Neural cell (in vitro differentiated cells): Measurements from ENCODE around the gene GSG1L. TPM values are rescaled to one million over a fixed set of nuclear protein-coding genes. Genes with fewer than 3 reads are reported as not detected.

Source experiments
- H2AFZ ChIP-seq: fragments of 200-600, 300-800 bp; sonication (generic), shearing (Covaris generic); 2 replicates; pipeline ENCODE4 v1.6.0; 2014; ENCODE audit warnings: low read depth, mild to moderate bottlenecking, antibody characterized with exemption, low read length, moderate library complexity
- H3F3A ChIP-seq: fragments of 200-600 bp; shearing (Covaris generic); 2 replicates; pipeline ENCODE4 v1.6.1; 2016; ENCODE audit warnings: mild to moderate bottlenecking, moderate library complexity, mixed read lengths, antibody characterized with exemption, low read length; ENCODE audit not compliant: insufficient read depth, poor library complexity, severe bottlenecking
- H3K27ac ChIP-seq: fragments of 200-600, 300-800 bp; sonication (generic), shearing (Covaris generic); 2 replicates; pipeline ENCODE4 v1.5.1; 2014; ENCODE audit warnings: mild to moderate bottlenecking, low read length, moderate library complexity
- H3K27me3 ChIP-seq: fragments of 300-800, 200-600 bp; sonication (generic), shearing (Covaris generic); 2 replicates; pipeline ENCODE4 v1.6.0; 2014; ENCODE audit warnings: mild to moderate bottlenecking, low read depth, low read length, moderate library complexity; ENCODE audit not compliant: insufficient read depth
- H3K36me3 ChIP-seq: fragments of 300-800, 200-600 bp; sonication (generic), shearing (Covaris generic); 2 replicates; pipeline ENCODE4 v1.5.1; 2014; ENCODE audit warnings: mild to moderate bottlenecking, antibody characterized with exemption, low read length, moderate library complexity; ENCODE audit not compliant: insufficient read depth
- H3K4me2 ChIP-seq: fragments of 300-800, 200-600 bp; sonication (generic), shearing (Covaris generic); 2 replicates; pipeline ENCODE4 v1.6.0; 2014; ENCODE audit warnings: mild to moderate bottlenecking, low read length
- H3K4me3 ChIP-seq: fragments of 300-800, 200-600 bp; sonication (generic), shearing (Covaris generic); 2 replicates; pipeline ENCODE4 v1.5.1; 2014; ENCODE audit warnings: mild to moderate bottlenecking, low read length, moderate library complexity
- H3K79me2 ChIP-seq: fragments of 200-600 bp; shearing (Covaris generic); replicated peaks from 2 replicates; pipeline ENCODE4 v1.6.0; 2014; ENCODE audit warnings: mild to moderate bottlenecking, low read length, moderate library complexity; ENCODE audit not compliant: insufficient read depth
- H3K9ac ChIP-seq: fragments of 300-800, 200-600 bp; sonication (generic), shearing (Covaris generic); 2 replicates; pipeline ENCODE4 v1.6.1; 2016; ENCODE audit warnings: mild to moderate bottlenecking, low read length, mixed read lengths
- H3K9me2 ChIP-seq: fragments of 200-600 bp; shearing (Covaris generic); 2 replicates; pipeline ENCODE4 v1.6.1; 2016; ENCODE audit warnings: mild to moderate bottlenecking, low read length, mixed read lengths; ENCODE audit not compliant: insufficient read depth
- H3K9me3 ChIP-seq: fragments of 200-600, 300-800 bp; sonication (generic), shearing (Covaris generic); 2 replicates; pipeline ENCODE4 v1.6.1; 2016; ENCODE audit warnings: mild to moderate bottlenecking, mixed run types, low read length, moderate library complexity, mixed read lengths
- H4K20me1 ChIP-seq: fragments of 200-600 bp; shearing (Covaris generic); 2 replicates; pipeline ENCODE4 v1.6.1; 2016; ENCODE audit warnings: mild to moderate bottlenecking, mixed run types; ENCODE audit not compliant: insufficient read depth
- CTCF ChIP-seq: fragments of 450-650 bp; IDR thresholded peaks from 2 replicates; pipeline ENCODE4 v1.5.1; 2014; ENCODE audit warnings: antibody characterized with exemption, mild to moderate bottlenecking, moderate library complexity; ENCODE audit not compliant: poor library complexity, severe bottlenecking
- EP300 ChIP-seq: fragments of 450-650 bp; conservative IDR thresholded peaks from 2 replicates; pipeline ENCODE4 v1.6.1; 2014; ENCODE audit warnings: antibody characterized with exemption, mild to moderate bottlenecking, moderate library complexity; ENCODE audit not compliant: poor library complexity, severe bottlenecking
- EZH2 ChIP-seq: fragments of 200-600, 300-800 bp; shearing (Covaris generic), sonication (generic); IDR thresholded peaks from 2 replicates; pipeline ENCODE4 v1.6.1; 2014; ENCODE audit warnings: antibody characterized with exemption, low read length, borderline replicate concordance, mild to moderate bottlenecking; ENCODE audit not compliant: insufficient read depth, poor library complexity, severe bottlenecking
- MXI1 ChIP-seq: fragments of 450-650 bp; conservative IDR thresholded peaks from 2 replicates; pipeline ENCODE4 v1.6.1; 2014; ENCODE audit warnings: antibody characterized with exemption, mild to moderate bottlenecking; ENCODE audit not compliant: poor library complexity, severe bottlenecking
- POLR2AphosphoS5 ChIP-seq: IDR thresholded peaks from 2 replicates; pipeline ENCODE4 v1.6.1; 2012
- RAD21 ChIP-seq: fragments of 450-650 bp; conservative IDR thresholded peaks from 2 replicates; pipeline ENCODE4 v1.6.1; 2014; ENCODE audit warnings: antibody characterized with exemption, mild to moderate bottlenecking, moderate library complexity
- REST ChIP-seq: IDR thresholded peaks from 2 replicates; pipeline ENCODE4 v1.6.1; 2012; ENCODE audit warnings: borderline replicate concordance
- SMC3 ChIP-seq: fragments of 450-650 bp; conservative IDR thresholded peaks from 2 replicates; pipeline ENCODE4 v1.6.1; 2014; ENCODE audit warnings: antibody characterized with exemption, mild to moderate bottlenecking, moderate library complexity; ENCODE audit not compliant: poor library complexity
- TAF1 ChIP-seq: IDR thresholded peaks from 2 replicates; pipeline ENCODE4 v1.6.1; 2012; ENCODE audit warnings: low read depth
- polyA plus RNA-seq: library from polyadenylated mRNA; depleted of rRNA; stranded (reverse); fragments of >200 nt; gene quantifications from 2 replicates; pipeline ENCODE4 v1.2.3, GENCODE V29; 2014

The GSG1L gene
- polyA plus RNA-seq, 1 donor from 2014 or later, result 0.85 TPM

- TF ChIP-seq MXI1, result no peak
- no peak for TF ChIP-seq SMC3
- no peak for TF ChIP-seq TAF1
- no peak for TF ChIP-seq CTCF
- no peak for TF ChIP-seq EP300
- TF ChIP-seq REST, result no peak
- no peak for TF ChIP-seq EZH2
- no peak for TF ChIP-seq RAD21
- no peak for TF ChIP-seq POLR2AphosphoS5
- no peaks in the 10 kb centered on the region for H3F3A ChIP-seq
- no peak overlapping the region for H3K27ac ChIP-seq
- H4K20me1 ChIP-seq, result no peaks in the 10 kb centered on the region
- H3K9ac ChIP-seq, result no peak overlapping the region
- H3K4me3 ChIP-seq, result no peak overlapping the region
- H3K9me2 ChIP-seq, result no peaks in the 10 kb centered on the region
- no peaks in the 10 kb centered on the region for H3K79me2 ChIP-seq
- no peak overlapping the region for H3K4me2 ChIP-seq
- no peaks in the 10 kb centered on the region for H3K9me3 ChIP-seq
- no peaks in the 10 kb centered on the region for H3K27me3 ChIP-seq
- no peaks in the 10 kb centered on the region for H3K36me3 ChIP-seq
- H2AFZ ChIP-seq, result no peak overlapping the region
Observed at GRCh38 chr16:27985981-27986380, 77.5 kb downstream of the GSG1L start.

DNA sequence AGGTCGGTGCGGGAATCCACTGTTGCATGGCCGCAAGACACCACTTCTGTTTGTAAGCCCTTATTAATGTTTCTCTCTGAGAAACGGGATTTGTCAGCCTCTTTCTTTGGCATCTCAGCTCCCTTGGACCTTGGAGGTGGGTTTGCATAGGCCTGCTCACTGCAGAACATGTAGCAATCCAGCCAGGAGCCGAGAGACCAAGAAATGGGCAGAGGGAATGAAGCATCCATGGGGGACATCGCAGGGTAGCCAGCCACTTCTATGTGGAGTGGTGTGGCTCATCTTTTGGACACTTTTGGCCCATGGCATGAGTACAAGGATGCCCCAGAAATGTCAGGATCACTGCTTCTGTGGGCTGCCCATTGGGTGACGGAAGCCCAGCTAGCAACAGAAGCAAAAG lies 79.4 kb downstream of the GSG1L start:
- Histone ChIP-seq H3K27ac (no peak overlapping the region), H3K79me2 (no peaks in the 10 kb centered on the region), H3F3A (no peaks in the 10 kb centered on the region), H3K9ac (no peak overlapping the region), H3K9me3 (no peaks in the 10 kb centered on the region), H3K9me2 (no peaks in the 10 kb centered on the region), H4K20me1 (no peaks in the 10 kb centered on the region), H3K4me2 (no peak overlapping the region), H3K27me3 (no peaks in the 10 kb centered on the region), H2AFZ (no peak overlapping the region), H3K4me3 (no peak overlapping the region), H3K36me3 (no peaks in the 10 kb centered on the region)
- TF ChIP-seq CTCF (no peak), MXI1 (no peak), EZH2 (no peak)
